Hepatocyte (in vitro differentiated cells): Measurements from ENCODE around the gene DPF3.

ENCODE experiments used
- CTCF ChIP-seq: fragments of 200-600 bp; sonication (generic); IDR thresholded peaks from 2 replicates; pipeline ENCODE4 v1.5.1; 2016; ENCODE audit warnings: antibody characterized with exemption, mild to moderate bottlenecking; ENCODE audit not compliant: poor library complexity
- EZH2 ChIP-seq: fragments of 200-600 bp; sonication (generic); IDR thresholded peaks from 2 replicates; pipeline ENCODE4 v1.6.1; 2016; ENCODE audit warnings: antibody characterized with exemption, mild to moderate bottlenecking, borderline replicate concordance
- EZH2phosphoT487 ChIP-seq: fragments of 200-600 bp; sonication (generic); IDR thresholded peaks from one replicate; pipeline ENCODE4 v1.6.1; 2018; ENCODE audit warnings: antibody characterized with exemption, mild to moderate bottlenecking, low read depth, moderate library complexity; ENCODE audit not compliant: unreplicated experiment, severe bottlenecking

DNA sequence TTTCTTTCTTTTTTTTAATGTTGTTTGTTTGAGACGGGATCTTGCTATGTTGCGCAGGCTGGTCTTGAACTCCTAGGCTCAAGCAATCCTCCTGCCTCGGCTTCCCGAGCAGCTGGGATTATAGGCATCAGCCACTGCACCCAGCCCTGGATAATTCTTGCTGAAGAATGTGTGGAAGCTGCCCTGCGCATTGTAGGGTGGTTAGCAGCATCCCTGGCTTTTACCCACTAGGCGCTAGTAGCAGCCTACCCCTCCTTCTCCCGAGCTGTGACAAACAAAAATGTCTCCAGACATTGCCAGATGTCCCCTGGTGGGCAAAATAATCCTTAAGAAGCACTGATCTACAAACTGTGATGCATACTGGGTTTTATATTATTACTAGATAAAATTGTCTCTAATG lies 39.0 kb upstream of the DPF3 start:
- TF ChIP-seq CTCF, result no peak
- TF ChIP-seq EZH2phosphoT487, result no peak
- TF ChIP-seq EZH2, result no peak
